ENCODE results near the gene REEP2.
A peak's percentile ranks its signal among the peaks of the same experiment; 100 is the strongest.
"Not testable (repeated sequence)": the region's sequence is repeated elsewhere in the genome, so short reads cannot be mapped to it uniquely, and the experiment has no call there.

Gene REEP2

GRCh38 chr5:138438724-138439476 is at the start of gene REEP2:
Gene REEP2, plus strand, starts transcription at chr5:138439057. Its CDS starts 152 bp downstream, at chr5:138439209.
- DNase-seq (ENCODE audit: low spot score): no peak

- no peak for DNase-seq (ENCODE audit: low spot score)
Measured at GRCh38 chr5:138389332-138389731, 49.5 kb upstream of the REEP2 start.

- not testable (repeated sequence) for DNase-seq (ENCODE audit: low spot score)
Measured at GRCh38 chr5:138389911-138390310, 48.9 kb upstream of the REEP2 start.

- no peak for DNase-seq (ENCODE audit: low spot score)
Measured at GRCh38 chr5:138391859-138392386, 46.9 kb upstream of the REEP2 start.

- no peak for DNase-seq (ENCODE audit: low spot score)
Measured at GRCh38 chr5:138402640-138403039, 36.2 kb upstream of the REEP2 start.

- DNase-seq (ENCODE audit: low spot score): no peak
Measured at GRCh38 chr5:138408023-138408422, 30.8 kb upstream of the REEP2 start.

GRCh38 chr5:138410996-138411640 is 27.7 kb upstream of the REEP2 start:
- peak; percentile 50 for DNase-seq (ENCODE audit: low spot score)

GRCh38 chr5:138418444-138418843 is 20.4 kb upstream of the REEP2 start:
- DNase-seq (ENCODE audit: low spot score): no peak

- no peak for DNase-seq (ENCODE audit: low spot score)
Measured at GRCh38 chr5:138425079-138425478, 13.8 kb upstream of the REEP2 start.

- no peak for DNase-seq (ENCODE audit: low spot score)
Measured at GRCh38 chr5:138435943-138436342, 2.9 kb upstream of the REEP2 start.

GRCh38 chr5:138438003-138438723 is 694 bp upstream of the REEP2 start:
- no peak for DNase-seq (ENCODE audit: low spot score)

GRCh38 chr5:138439477-138440158 is 761 bp downstream of the REEP2 start:
- no peak for DNase-seq (ENCODE audit: low spot score)

- no peak for DNase-seq (ENCODE audit: low spot score)
Measured at GRCh38 chr5:138440159-138441073, 1.6 kb downstream of the REEP2 start.

- DNase-seq (ENCODE audit: low spot score): no peak
Measured at GRCh38 chr5:138441221-138441620, 2.4 kb downstream of the REEP2 start.

GRCh38 chr5:138444078-138444773 is 5.4 kb downstream of the REEP2 start:
- DNase-seq (ENCODE audit: low spot score): no peak

- no peak for DNase-seq (ENCODE audit: low spot score)
Measured at GRCh38 chr5:138444774-138445546, 6.1 kb downstream of the REEP2 start.

GRCh38 chr5:138445547-138446271 is 6.9 kb downstream of the REEP2 start:
- no peak for DNase-seq (ENCODE audit: low spot score)

- DNase-seq (ENCODE audit: low spot score): no peak
Measured at GRCh38 chr5:138448070-138448469, 9.2 kb downstream of the REEP2 start.

Data from hematopoietic multipotent progenitor cell treated with erythropoietin and hydrocortisone succinate and interleukin-3 and kit ligand, for 15 days (in vitro differentiated cells).